AG20443 (cell line): Measurements from ENCODE around the gene CPT2.
"Not testable (repeated sequence)": the region's sequence is repeated elsewhere in the genome, so short reads cannot be mapped to it uniquely, and the experiment has no call there.

Source experiments
- DNase-seq: peaks from one replicate; pipeline ENCODE4 v3.0.0; 2012; ENCODE audit warnings: low spot score, mixed read lengths

The CPT2 gene

DNA sequence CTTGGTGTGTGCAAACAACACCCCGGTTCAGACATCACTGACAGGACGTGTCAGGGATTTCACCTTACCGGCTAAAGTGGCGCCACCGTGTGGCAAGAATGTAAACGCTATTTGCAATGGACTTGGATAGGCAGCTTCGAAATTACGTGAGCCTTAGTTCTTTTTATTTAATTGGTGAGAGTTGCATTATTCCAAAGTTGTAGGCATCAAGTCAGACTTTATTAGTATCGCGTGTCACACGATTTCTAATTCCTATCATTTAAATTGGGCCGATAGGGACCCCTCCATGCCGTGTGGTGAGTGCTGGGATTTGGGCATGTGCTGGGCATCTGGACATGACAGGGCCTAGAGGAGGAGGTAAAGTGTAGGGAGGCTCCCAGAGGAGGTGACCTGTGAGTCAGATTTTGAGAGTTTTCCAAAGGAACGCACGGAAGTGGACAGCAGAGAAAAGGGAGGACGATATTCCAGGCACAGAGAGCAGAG is 14.5 kb upstream of the CPT2 start:
- DNase-seq, result peak; percentile 72

DNA sequence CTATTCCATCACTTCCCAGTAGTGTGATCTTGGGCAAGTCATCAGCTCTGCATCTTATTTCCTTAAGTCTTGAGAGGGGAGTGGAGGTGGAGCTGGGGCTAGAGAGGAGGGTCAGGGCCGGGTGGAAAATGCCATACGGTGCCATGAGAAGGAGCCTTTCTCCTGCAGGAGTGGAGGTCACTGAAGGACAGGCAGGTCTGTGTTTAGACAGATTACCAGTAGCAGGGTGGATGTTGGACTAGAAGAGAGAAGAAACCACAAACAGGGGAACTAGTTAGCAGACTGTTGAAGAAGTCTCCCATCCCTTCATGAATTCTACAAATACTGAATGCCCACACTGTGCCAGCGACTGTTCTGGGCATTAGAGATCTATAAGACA is 13.9 kb upstream of the CPT2 start:
- no peak for DNase-seq

DNA sequence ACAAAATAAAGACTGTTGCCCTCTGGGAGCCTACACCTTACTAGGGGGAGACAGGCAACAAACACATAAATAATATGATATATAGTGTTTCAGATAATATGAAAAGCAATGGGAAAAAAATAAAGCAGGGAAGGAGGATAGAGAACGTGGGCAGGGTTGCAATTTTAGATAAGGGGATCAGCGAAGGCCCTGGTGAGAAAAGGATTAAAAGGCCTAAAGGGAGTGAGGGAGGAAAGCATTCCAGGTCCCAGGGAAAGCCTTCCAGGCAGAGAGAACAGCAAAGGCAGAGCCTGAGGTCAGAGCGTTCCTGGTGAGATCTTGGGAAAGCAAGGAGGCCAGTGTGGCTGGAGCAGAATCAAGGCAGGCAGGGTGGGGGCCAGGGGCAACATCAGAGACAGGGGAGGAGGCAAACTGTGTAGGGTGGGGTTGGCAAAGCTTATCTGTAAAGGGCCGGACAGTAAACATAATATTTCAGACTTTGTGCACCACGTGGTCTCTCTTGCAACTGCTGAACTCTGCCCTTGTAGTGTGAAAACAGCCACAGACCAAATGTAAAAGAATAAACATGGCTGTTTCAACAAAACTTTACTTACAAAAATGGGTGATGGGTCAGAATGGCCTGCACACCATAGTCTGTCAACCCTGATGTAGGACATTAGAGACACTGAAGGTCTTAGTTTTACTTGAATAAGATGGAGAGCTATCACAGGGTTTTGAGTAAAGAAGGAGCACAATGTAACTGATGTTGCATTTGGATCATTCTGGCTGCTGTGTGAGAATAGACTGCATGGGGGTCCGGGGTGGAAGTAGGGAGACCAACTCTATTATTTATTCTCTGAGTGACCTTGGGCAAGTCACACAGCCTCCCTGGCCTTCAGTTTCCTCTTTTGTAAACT is 13.3 kb upstream of the CPT2 start:
- DNase-seq, result peak; percentile 43

DNA sequence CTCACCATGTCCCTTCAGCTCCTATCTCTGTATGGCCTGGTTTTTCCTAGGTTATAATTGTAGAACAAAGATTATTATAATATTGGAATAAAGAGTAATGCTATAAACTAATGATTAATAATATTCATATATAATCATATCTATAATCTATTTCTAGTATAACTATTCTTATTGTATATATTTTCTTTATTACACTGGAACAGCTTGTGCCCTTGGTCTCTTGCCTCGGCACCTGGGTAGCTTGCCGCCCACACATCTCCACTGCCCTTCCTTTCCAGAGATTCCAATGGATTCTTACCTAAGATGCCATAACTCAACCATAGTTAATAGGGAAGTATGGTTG is 10.7 kb upstream of the CPT2 start:
- not testable (repeated sequence) for DNase-seq

DNA sequence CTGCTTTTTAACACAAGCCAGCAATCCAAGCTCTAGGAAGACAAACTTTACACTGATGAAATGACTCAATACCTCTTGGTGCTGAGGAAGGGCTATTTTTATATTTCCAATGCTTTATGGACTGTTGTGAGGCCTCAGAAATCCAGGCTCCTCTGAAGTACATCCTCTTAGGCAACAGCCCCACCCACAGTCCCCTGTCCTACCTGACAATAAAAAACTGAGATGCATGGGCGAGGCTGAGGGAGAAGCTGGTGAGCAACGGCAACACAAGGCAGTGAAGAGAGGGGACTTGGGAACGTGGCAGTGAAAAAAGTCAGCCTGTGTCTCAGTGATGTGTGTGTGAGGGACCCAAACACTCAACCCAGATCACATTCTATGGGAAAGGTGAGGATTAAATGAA is 10.1 kb upstream of the CPT2 start:
- no peak for DNase-seq

DNA sequence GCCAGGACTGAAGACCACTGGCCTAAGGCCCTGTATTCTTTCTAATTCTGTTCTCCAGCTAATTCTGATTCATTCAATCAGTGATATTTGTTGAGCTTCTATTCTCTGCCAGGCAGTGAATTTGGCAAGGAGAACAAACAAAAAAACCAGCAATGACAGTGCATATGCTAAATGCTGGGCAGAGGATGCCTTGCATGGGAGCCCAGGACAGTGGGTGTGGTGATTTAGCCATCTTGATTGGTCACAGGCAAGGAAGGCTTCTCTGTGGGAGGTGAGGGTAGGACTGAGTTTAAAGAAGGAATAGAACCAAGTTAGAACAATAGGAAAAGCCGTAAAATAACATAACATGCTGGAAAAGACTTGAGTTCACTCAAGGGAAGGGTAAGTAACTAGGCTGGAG is 9.2 kb upstream of the CPT2 start:
- DNase-seq, result no peak

DNA sequence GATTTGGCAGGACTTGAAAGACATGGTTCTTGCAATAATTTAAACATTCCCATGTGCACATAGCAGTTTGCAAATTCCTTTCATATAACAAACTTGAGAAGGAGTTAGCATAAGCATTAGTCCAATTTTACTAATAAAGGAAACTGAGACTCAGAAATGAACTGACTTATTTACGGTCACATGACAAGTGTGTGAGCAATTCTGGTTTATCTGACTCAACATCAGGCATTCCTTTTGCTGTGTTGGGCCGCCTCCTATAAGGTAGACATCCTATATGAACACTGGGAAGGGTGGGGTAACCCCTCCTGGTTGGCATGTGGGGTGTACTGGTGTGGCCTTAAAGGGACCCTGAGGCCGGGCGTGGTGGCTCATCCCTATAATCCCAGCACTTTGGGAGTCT is 8.5 kb upstream of the CPT2 start:
- no peak for DNase-seq

DNA sequence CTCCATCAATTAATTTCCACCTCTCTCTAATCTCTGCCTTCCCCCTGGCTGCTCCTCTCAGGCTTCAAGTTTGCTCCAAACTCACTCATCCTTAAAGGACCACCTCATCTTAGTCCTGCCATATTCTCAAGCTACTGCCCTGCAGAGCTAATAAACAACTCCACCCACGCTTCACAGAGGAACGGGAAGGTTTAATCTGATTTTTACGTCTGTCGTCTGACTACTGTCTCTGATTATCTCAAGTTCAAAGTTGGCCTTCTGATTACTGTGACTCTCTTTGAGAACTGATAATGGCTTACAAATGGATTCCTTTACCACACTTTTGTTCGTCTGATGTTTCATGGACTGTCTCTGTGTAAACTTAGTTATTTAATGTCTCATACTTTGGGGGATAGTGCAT is 7.6 kb upstream of the CPT2 start:
- no peak for DNase-seq

DNA sequence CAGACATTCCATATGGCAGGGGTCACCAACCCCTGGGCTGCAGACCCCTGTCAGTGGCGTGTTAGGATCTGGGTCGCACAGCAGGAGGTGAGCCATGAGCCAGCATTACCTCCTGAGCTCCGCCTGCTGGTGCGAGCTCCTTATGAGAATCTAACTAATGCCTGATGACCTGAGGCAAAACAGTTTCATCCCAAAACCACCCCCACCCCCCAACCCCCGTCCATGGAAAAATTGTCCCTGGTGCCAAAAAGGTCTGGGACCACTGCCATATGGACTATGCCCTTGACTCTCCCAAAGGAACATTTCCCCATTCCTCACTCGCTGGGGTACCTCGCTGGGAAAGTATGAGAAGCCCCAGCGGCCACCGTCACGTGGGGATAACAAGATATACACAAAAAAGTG is 6.4 kb upstream of the CPT2 start:
- DNase-seq, result no peak

DNA sequence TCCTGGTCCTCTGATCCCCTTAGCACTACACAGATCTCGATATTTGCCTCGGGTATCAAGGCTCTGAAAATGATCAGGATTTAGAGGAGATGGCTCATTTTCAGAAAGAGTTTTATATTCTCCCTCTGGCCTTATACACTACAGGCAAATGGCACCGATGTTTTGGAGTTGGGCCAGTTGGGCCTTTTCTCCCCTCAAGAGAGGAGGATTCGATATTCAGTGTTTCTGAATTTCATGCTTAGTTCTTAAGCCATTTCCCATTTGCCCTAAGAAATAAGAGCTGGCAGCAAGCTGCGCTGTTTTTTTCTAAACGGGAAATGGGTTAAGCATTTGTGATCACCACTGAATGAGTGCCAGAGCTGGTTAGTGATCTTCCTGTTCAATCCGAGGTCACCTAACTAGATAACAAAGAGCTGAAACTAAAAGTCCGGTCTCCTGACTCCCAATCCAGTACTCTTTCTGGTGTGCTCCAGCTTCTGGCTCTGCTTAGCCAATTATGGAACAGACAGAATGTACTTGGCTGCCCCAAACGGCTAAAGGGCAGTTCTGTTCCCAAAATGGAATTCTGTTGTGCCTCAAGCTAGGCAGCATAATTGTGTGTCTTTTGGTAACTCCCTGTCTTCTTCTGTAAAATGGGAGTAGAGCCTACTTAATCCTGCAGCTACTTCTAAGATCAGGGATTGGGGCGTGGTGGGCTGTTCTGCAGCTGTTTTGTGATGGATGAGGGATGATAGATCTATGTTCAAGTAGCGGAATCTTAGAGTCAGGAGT is 1.2 kb upstream of the CPT2 start:
- DNase-seq, result no peak

DNA sequence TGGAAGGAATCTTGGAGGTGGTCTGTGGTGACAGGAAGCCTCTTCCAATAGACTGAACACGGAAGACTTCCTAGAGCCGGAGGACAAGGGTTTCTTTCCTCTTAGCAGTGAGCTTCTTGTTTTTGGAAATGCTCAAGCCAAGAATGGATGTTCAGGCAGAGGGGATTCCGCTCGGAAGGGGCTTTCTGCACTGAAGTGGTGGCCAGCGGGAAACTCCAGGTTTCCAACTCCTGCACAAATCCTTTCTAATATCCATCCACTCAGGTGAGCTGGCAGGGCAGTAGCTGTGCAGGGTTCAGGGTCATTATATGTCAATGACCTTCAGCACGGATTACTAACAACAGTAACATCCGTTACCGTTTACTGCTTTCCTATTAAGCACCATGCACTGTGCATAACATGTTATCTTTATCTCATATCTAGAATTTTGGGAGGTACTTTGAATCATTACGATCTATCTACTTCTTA is 573 bp upstream of the CPT2 start:
- no peak for DNase-seq

DNA sequence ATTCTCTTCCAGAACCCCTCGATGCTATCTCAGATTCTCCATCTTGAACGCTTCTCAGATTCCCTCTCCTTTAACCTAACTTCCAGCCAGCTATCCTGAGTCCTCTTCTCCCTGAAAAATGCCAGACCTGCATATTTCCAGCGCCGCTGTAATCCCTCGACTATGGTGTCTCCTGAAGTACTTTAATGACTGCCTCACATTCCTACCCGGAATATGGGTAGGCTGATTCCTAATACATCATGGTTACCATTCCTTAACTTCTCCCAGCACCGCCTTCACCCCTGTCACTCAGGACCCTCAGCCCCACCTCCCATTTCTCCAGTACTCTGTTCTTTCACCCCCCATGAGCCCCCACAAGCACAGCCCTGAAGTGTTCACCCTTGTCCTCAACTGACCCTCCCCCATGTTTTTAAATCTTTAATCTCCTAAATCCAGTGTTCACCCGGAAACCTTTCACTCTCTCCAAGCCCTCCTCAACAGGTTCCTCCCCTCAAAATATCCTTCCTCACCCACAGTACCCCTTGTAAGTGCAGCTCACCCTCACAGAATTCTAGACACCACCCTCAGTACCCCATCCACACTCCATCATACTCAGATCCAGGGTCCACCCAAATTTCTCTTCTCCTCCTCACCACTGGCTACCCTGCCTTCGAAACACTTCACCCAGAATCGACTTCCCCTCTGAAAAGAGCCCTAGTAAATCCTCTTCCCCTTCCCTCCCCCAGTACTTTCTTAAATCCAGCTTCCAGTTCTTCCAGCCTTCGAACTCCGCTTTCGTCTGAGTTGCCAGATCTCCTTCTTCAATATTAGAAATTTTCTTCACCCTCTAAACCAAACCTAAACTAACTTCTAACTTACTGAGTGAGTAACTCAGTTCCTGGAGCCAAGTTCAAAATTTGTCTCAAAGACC is 922 bp downstream of the CPT2 start:
- peak; percentile 51 for DNase-seq

DNA sequence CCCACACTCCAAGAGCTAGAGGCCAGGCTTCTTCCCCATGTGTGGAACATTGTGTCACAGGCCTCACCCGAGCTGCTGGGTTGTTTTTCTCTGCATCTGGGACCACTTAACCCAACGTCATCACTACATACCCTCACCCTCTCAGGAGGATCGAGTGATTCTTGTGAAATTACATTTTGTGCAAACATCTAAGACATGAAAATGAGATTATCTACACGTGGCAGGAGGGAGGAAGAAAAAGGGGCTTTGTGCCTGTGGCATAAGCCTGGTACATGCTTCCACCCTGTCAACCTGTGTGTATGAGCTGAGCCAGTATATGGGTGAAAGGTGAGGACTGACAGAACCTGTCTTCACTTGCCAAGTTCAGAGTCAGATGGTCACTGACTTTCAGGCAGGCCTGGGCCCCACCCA is 1.6 kb downstream of the CPT2 start:
- DNase-seq, result peak; percentile 67

DNA sequence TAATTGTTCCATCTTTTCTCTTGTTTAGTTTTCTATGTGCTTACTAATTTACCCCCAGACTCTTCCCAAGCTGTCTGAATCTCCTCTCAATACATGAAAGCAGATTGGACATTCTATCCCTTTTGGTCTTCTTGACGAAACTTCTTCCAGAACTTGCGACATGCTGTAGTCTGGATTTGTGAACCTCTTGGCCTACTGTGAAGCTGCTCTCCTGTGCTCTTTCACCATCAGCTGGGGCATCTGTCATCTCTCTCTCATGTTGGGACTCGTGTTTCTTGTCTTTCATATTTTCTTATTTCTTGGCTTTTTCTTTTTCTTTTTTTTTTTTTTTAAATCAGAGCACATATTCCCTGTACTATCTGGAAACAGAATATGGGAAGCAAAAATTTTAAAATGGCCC is 6.8 kb downstream of the CPT2 start:
- DNase-seq, result no peak

DNA sequence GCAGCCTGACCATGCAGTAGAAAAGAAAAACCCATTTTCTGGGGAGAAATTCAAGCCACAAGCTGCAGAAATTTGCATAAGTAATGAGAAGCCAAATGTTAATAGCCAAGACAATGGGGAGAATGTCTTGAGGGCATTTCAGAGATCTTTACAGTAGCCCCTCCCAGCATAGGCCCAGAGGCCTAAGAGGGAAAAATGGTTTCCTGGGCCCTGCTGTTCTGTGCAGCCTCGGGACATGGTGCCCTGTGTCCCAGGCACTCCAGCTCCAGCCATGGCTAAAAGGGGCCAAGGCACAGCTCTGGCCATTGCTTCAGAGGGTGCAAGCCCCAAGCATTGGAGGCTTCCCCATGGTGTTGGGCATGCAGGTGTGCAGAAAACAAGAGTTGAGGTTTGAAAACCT is 8.9 kb downstream of the CPT2 start:
- DNase-seq, result not testable (repeated sequence)

DNA sequence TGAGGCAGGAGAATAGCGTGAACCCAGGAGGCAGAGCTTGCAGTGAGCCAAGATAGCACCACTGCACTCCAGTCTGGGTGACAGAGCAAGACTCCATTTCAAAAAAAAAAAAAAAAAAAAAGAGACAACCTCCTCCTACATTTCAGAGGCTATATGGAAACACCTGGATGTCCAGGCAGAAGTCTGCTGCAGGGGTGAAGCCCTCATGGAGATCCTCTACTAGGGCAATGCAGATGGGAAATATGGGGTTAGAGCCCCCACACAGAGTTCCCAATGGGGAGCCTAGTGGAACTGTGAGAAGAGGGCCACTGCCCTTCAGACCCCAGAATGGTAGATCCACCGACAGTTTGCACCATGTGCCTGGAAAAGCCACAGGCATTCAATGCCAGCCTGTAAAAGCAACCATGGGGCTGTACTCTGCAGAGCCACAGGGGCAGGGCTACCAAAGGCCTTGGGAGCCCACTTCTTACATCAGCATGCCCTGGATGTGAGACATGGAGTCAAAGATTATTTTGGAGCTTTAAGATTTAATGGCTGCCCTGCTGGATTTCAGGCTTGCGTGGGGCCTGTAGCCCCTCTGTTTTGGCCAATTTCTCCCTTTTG is 9.6 kb downstream of the CPT2 start:
- DNase-seq, result not testable (repeated sequence)

DNA sequence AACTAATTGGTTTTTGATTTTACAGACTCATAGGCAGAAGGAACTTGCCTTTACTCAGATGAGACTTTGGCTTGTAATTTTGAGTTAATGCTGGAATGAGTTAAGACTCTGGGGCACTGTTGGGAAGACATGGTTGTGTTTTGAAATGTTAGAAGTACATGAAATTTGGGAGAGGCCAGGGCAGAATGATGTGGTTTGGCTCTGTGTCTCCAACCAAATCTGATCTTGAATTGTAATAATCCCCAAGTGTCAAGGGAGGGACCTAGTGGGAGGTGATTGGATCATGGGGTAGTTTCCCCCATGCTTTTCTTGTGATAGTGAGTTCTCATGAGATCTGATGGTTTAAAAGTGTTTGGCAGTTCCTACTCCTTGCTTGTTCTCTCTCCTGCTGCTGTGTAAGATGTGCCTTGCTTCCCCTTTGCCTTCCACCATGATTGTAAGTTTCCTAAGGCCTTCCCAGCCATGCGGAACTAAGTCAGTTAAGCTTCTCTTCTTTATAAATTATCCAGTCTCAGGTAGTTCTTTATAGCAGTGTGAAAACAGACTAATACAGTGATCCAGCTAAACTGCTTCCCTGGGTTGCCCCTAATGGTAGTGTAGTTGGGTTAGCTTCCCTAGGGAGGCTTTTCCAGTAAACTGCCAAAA is 10.2 kb downstream of the CPT2 start:
- no peak for DNase-seq

DNA sequence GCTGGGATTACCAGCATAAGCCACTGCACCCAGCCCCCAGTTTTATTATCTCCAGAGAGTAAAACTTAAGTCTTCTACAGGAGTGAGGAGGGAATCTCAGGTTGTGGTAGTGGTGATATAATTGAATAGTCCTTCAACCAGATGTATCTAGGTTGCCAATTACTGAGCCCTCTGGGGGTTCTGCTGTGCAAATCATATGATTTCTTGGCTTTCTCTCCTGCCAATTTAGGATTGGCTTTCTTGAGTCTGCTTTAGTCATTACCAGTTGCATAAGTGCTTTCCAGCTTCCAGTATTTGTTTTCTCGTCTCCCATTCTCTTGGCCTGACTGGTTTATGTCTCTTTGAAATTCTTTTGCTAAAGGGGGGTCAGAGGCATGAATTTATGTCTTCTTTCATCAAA is 11.1 kb downstream of the CPT2 start:
- peak; percentile 35 for DNase-seq

DNA sequence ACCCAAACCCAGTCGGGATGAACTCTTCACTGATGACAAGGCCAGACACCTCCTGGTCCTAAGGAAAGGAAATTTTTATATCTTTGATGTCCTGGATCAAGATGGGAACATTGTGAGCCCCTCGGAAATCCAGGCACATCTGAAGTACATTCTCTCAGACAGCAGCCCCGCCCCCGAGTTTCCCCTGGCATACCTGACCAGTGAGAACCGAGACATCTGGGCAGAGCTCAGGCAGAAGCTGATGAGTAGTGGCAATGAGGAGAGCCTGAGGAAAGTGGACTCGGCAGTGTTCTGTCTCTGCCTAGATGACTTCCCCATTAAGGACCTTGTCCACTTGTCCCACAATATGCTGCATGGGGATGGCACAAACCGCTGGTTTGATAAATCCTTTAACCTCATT is 13.7 kb downstream of the CPT2 start:
- no peak for DNase-seq

DNA sequence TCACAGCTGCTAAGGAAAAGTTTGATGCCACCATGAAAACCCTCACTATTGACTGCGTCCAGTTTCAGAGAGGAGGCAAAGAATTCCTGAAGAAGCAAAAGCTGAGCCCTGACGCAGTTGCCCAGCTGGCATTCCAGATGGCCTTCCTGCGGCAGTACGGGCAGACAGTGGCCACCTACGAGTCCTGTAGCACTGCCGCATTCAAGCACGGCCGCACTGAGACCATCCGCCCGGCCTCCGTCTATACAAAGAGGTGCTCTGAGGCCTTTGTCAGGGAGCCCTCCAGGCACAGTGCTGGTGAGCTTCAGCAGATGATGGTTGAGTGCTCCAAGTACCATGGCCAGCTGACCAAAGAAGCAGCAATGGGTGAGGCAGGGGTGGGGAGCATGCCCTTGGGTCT is 14.3 kb downstream of the CPT2 start:
- DNase-seq, result no peak

DNA sequence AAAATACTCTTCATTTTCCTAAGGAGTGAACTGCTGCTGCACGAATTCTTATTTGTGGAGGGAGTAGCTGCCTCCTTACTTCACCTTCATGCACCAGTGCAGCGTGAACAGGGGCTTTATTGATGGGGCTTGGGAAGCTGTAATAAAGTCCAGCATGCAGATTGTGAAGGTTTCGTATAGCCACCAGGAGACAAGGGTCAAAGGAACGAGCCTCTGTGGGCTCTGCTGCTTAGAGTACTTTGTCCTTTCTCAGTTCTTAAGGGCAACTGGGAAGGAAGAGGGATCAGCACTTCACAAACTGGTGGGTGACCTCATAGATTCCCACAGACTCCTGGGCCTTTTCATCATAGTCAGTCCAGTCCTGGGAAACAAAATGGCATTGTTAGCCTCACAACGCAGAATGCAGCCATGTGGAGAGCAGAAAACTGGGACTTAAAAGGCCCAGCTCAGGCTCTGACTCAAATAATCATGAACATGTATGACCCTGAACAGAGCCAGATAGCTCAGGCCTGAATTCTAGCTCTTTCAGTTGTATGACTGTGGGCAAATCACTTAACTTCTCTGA is 17.8 kb downstream of the CPT2 start:
- DNase-seq, result no peak
